ENCODE data around the gene DACT2. TPM values are rescaled to one million over a fixed set of nuclear protein-coding genes. Genes with fewer than 3 reads are reported as not detected.
A peak's percentile ranks its signal among the peaks of the same experiment; 100 is the strongest.
"Not testable (repeated sequence)": the region's sequence is repeated elsewhere in the genome, so short reads cannot be mapped to it uniquely, and the experiment has no call there.

DACT2 gene
- total RNA-seq, 1 donor, result not detected

- Histone ChIP-seq H3K36me3 (ENCODE audit: insufficient read depth, low read length) (no peaks in the 10 kb centered on the region), H3K4me3 (ENCODE audit: insufficient read depth, low read length) (no peak overlapping the region), H3K27me3 (ENCODE audit: insufficient read depth, low read length) (no peaks in the 10 kb centered on the region), H3K9me3 (ENCODE audit: low read depth, low read length) (no peaks in the 10 kb centered on the region), H4K20me1 (ENCODE audit: insufficient read depth, low read length) (no peaks in the 10 kb centered on the region), H3K27ac (ENCODE audit: low read depth, low read length) (no peak overlapping the region), H2AFZ (ENCODE audit: low read length) (no peak overlapping the region), H3K79me2 (ENCODE audit: insufficient read depth, low read length) (no peaks in the 10 kb centered on the region), H3K4me2 (ENCODE audit: insufficient read depth, low read length) (no peak overlapping the region), H3K4me1 (ENCODE audit: insufficient read depth, low read length) (no peaks in the 10 kb centered on the region)
- no peak for DNase-seq (ENCODE audit: insufficient read length, low spot score, missing footprints)
- TF ChIP-seq CTCF (IDR thresholded peaks at IDR 0.05; ENCODE audit: extremely low read depth, low read depth, low read length), result no peak
Observed at GRCh38 chr6:168269455-168270243, 49.9 kb downstream of the DACT2 start.

GRCh38 chr6:168268755-168269154 lies 50.8 kb downstream of the DACT2 start:
- Histone ChIP-seq H3K27ac (ENCODE audit: low read depth, low read length) (no peak overlapping the region), H3K4me3 (ENCODE audit: insufficient read depth, low read length) (no peak overlapping the region), H3K9me3 (ENCODE audit: low read depth, low read length) (no peaks in the 10 kb centered on the region), H4K20me1 (ENCODE audit: insufficient read depth, low read length) (no peaks in the 10 kb centered on the region), H3K27me3 (ENCODE audit: insufficient read depth, low read length) (no peaks in the 10 kb centered on the region), H3K4me2 (ENCODE audit: insufficient read depth, low read length) (no peak overlapping the region), H3K4me1 (ENCODE audit: insufficient read depth, low read length) (no peaks in the 10 kb centered on the region), H3K36me3 (ENCODE audit: insufficient read depth, low read length) (no peaks in the 10 kb centered on the region), H2AFZ (ENCODE audit: low read length) (no peak overlapping the region), H3K79me2 (ENCODE audit: insufficient read depth, low read length) (no peaks in the 10 kb centered on the region)
- TF ChIP-seq CTCF (IDR thresholded peaks at IDR 0.05; ENCODE audit: extremely low read depth, low read depth, low read length), result no peak
- DNase-seq (ENCODE audit: insufficient read length, low spot score, missing footprints), result no peak

- H3K36me3 ChIP-seq (ENCODE audit: insufficient read depth, low read length); H2AFZ ChIP-seq (ENCODE audit: low read length); H3K4me1 ChIP-seq (ENCODE audit: insufficient read depth, low read length); DNase-seq (ENCODE audit: insufficient read length, low spot score, missing footprints); H3K27ac ChIP-seq (ENCODE audit: low read depth, low read length); H3K9me3 ChIP-seq (ENCODE audit: low read depth, low read length); H3K27me3 ChIP-seq (ENCODE audit: insufficient read depth, low read length); H3K79me2 ChIP-seq (ENCODE audit: insufficient read depth, low read length); H3K4me2 ChIP-seq (ENCODE audit: insufficient read depth, low read length); H3K4me3 ChIP-seq (ENCODE audit: insufficient read depth, low read length); H4K20me1 ChIP-seq (ENCODE audit: insufficient read depth, low read length): not testable (repeated sequence)
Observed at GRCh38 chr6:168267779-168268178, 51.8 kb downstream of the DACT2 start.

- Histone ChIP-seq H3K4me3 (ENCODE audit: insufficient read depth, low read length) (no peak overlapping the region), H3K27me3 (ENCODE audit: insufficient read depth, low read length) (no peaks in the 10 kb centered on the region)
Observed at GRCh38 chr6:168265827-168266815, 53.5 kb downstream of the DACT2 start.

More at GRCh38 chr6:168265827-168266815, 53.5 kb downstream of the DACT2 start:
- Histone ChIP-seq H3K9me3 (ENCODE audit: low read depth, low read length) (no peaks in the 10 kb centered on the region), H3K36me3 (ENCODE audit: insufficient read depth, low read length) (no peaks in the 10 kb centered on the region), H3K4me2 (ENCODE audit: insufficient read depth, low read length) (no peak overlapping the region), H4K20me1 (ENCODE audit: insufficient read depth, low read length) (no peaks in the 10 kb centered on the region), H2AFZ (ENCODE audit: low read length) (no peak overlapping the region), H3K79me2 (ENCODE audit: insufficient read depth, low read length) (no peaks in the 10 kb centered on the region), H3K27ac (ENCODE audit: low read depth, low read length) (no peak overlapping the region), H3K4me1 (ENCODE audit: insufficient read depth, low read length) (no peaks in the 10 kb centered on the region)
- peak; percentile 64 for DNase-seq (ENCODE audit: insufficient read length, low spot score, missing footprints)
- TF ChIP-seq CTCF (IDR thresholded peaks at IDR 0.05; ENCODE audit: extremely low read depth, low read depth, low read length), result no peak

Measured in osteoblast (primary cell).